HEK293T (cell line): ENCODE data around the gene SOWAHD.

ENCODE experiments used
- BHLHE40 ChIP-seq: fragments of 450-650 bp; IDR thresholded peaks from 2 replicates; pipeline ENCODE4 v1.6.1; 2016; ENCODE audit warnings: mild to moderate bottlenecking, moderate library complexity, borderline replicate concordance
- ELF4 ChIP-seq: fragments of 450-650 bp; IDR thresholded peaks from 2 replicates; pipeline ENCODE4 v1.6.1; 2017; ENCODE audit warnings: antibody characterized with exemption
- SUZ12 ChIP-seq: fragments of 450-650 bp; IDR thresholded peaks from 2 replicates; pipeline ENCODE4 v1.6.1; 2016; ENCODE audit warnings: mild to moderate bottlenecking
- ZNF384 ChIP-seq: fragments of 450-650 bp; IDR thresholded peaks from 2 replicates; pipeline ENCODE4 v1.6.1; 2016
- TF ChIP-seq, protein P1 (sequence below): fragments of 450-650 bp; IDR thresholded peaks from 2 replicates; pipeline ENCODE4 v1.6.1; 2016

GRCh38 chrX:119775517-119776238 is 17.3 kb downstream of the SOWAHD start:
- TF ChIP-seq SUZ12 (no peak), BHLHE40 (no peak), ZNF384 (no peak), ELF4 (no peak)
- TF ChIP-seq, protein P1, sequence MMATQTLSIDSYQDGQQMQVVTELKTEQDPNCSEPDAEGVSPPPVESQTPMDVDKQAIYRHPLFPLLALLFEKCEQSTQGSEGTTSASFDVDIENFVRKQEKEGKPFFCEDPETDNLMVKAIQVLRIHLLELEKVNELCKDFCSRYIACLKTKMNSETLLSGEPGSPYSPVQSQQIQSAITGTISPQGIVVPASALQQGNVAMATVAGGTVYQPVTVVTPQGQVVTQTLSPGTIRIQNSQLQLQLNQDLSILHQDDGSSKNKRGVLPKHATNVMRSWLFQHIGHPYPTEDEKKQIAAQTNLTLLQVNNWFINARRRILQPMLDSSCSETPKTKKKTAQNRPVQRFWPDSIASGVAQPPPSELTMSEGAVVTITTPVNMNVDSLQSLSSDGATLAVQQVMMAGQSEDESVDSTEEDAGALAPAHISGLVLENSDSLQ, result no peak
